ENCODE results near the gene INTS11. TPM values are rescaled to one million over a fixed set of nuclear protein-coding genes. Genes with fewer than 3 reads are reported as not detected.

INTS11 gene
- total RNA-seq, 1 experiment from 2014 or later: 161 TPM

- H4K20me1 ChIP-seq (ENCODE audit: insufficient read depth): no peaks in the 10 kb centered on the region
Observed at GRCh38 chr1:1348420-1349255, 24.2 kb upstream of the INTS11 start.

GRCh38 chr1:1347663-1348419 lies 23.4 kb upstream of the INTS11 start:
- intact Hi-C loops (cut with micrococcal nuclease): loop anchor here (5.0 to 10.0 kb wide), 3 partner anchors 41 to 276 kb away; partner anchors contain the start of genes ACAP3, MIB2, PUSL1 and RNF223
- no peaks in the 10 kb centered on the region for H3K36me3 ChIP-seq (ENCODE audit: control insufficient read depth in 1 of 2, insufficient read depth in 2 of 2, low read length in 2 of 2)
- ChIA-PET POLR2A (interaction anchor here (0.6 to 1.2 kb wide), 5 partner anchors 10 to 405 kb away, joined by 3 to 4 read pairs (median 4); partner anchors contain the start of gene AURKAIP1), CTCF (interaction anchor here (1.3 kb wide), 1 partner anchor 56 kb away, joined by 3 read pairs; no protein-coding TSS in a partner anchor), RAD21 (ENCODE audit: low non-redundant PET in 1 of 2, low total read pairs in 2 of 2, uncharacterized antibody in 2 of 2, unreplicated experiment in 2 of 2) (interaction anchor here in 1 of 2 experiments (1.0 to 1.3 kb wide), 2 partner anchors 27 to 56 kb away, joined by 3 read pairs; partner anchors contain the start of gene AURKAIP1)
- peaks cover 43 to 67% of the 10 kb centered on the region in 2 experiments for H3K4me1 ChIP-seq (ENCODE audit: control insufficient read depth in 1 of 2, insufficient read depth in 2 of 2, low read length in 2 of 2)
- H3K9me3 ChIP-seq (ENCODE audit: control insufficient read depth in 1 of 2, insufficient read depth in 1 of 2, low read depth in 1 of 2, low read length in 2 of 2): no peaks in the 10 kb centered on the region
- H3K9ac ChIP-seq (ENCODE audit: low read length): peak overlapping the region; percentile 76
- H4K20me1 ChIP-seq (ENCODE audit: insufficient read depth): no peaks in the 10 kb centered on the region
- no peaks in the 10 kb centered on the region for H3K27me3 ChIP-seq (ENCODE audit: insufficient read depth, low read length)
- H3K9me2 ChIP-seq (ENCODE audit: insufficient read depth): no peaks in the 10 kb centered on the region
- no peak overlapping the region for H2AFZ ChIP-seq (ENCODE audit: low read depth, low read length, poor library complexity, severe bottlenecking)
- peaks cover 58% of the 10 kb centered on the region for H3K79me2 ChIP-seq (ENCODE audit: insufficient read depth, low read length)
- no TSS peak for BruUV-seq (replicated peaks)
- peak overlapping the region; percentile 80 to 87 for H3K4me3 ChIP-seq (replicated peaks in 1 of 2; ENCODE audit: low read depth in 1 of 2, low read length in 2 of 2)
- ATAC-seq: peak; percentile 44
- peak overlapping the region; percentile 96 for H3K4me2 ChIP-seq (ENCODE audit: low read length)
- peak; percentile 54 for DNase-seq (ENCODE audit: low read depth, low spot score)
- H3K27ac ChIP-seq (ENCODE audit: low read depth, low read length): peak overlapping the region; percentile 100
- no peak for TF ChIP-seq CTCF (IDR thresholded peaks at IDR 0.05 in 2 of 3, conservative IDR thresholded peaks at IDR 0.05 in 1 of 3; ENCODE audit: borderline replicate concordance in 1 of 3, insufficient read depth in 1 of 3, low read depth in 2 of 3, low read length in 2 of 3)
- TF ChIP-seq ZBTB33 (IDR thresholded peaks at IDR 0.05; ENCODE audit: extremely low read depth, insufficient replicate concordance, low read length): peak; percentile 20
- TF ChIP-seq SRF (IDR thresholded peaks at IDR 0.05; ENCODE audit: low read depth): no peak
- TF ChIP-seq CEBPB (IDR thresholded peaks at IDR 0.05; ENCODE audit: low read depth): no peak

More at GRCh38 chr1:1348420-1349255, 24.2 kb upstream of the INTS11 start:
- CTCF ChIA-PET: interaction anchor here (1.3 kb wide), 1 partner anchor 57 kb away, joined by 3 read pairs; no protein-coding TSS in a partner anchor
- RAD21 ChIA-PET (ENCODE audit: low non-redundant PET in 1 of 2, low total read pairs in 2 of 2, uncharacterized antibody in 2 of 2, unreplicated experiment in 2 of 2): interaction anchor here in 1 of 2 experiments (1.0 to 1.3 kb wide), 2 partner anchors 26 to 57 kb away, joined by 3 read pairs; partner anchors contain the start of gene AURKAIP1
- H3K9me2 ChIP-seq (ENCODE audit: insufficient read depth): no peaks in the 10 kb centered on the region
- no peak overlapping the region for H2AFZ ChIP-seq (ENCODE audit: low read depth, low read length, poor library complexity, severe bottlenecking)
- POLR2A ChIA-PET: interaction anchor here (0.6 to 1.2 kb wide), 4 partner anchors 11 to 69 kb away, joined by 3 to 4 read pairs (median 4); partner anchors contain the start of gene AURKAIP1
- peak overlapping the region; percentile 96 for H3K4me2 ChIP-seq (ENCODE audit: low read length)
- H3K4me3 ChIP-seq (replicated peaks in 1 of 2; ENCODE audit: low read depth in 1 of 2, low read length in 2 of 2): peak overlapping the region; percentile 80 to 87
- H3K9ac ChIP-seq (ENCODE audit: low read length): peak overlapping the region; percentile 76
- ATAC-seq (no peak; the same call in 1 of the 2 replicates), DNase-seq (ENCODE audit: low read depth, low spot score) (no peak)
- peaks cover 50% of the 10 kb centered on the region for H3K79me2 ChIP-seq (ENCODE audit: insufficient read depth, low read length)
- peak overlapping the region; percentile 100 for H3K27ac ChIP-seq (ENCODE audit: low read depth, low read length)
- intact Hi-C loops (cut with micrococcal nuclease): loop anchor here (5.0 to 10.0 kb wide), 3 partner anchors 41 to 276 kb away; partner anchors contain the start of genes ACAP3, MIB2, PUSL1 and RNF223
- TF ChIP-seq POLR2A (IDR thresholded peaks at IDR 0.05; ENCODE audit: borderline replicate concordance, extremely low read depth, insufficient read depth, insufficient read length) (peak; percentile 3), EGR1 (IDR thresholded peaks at IDR 0.05; ENCODE audit: low read depth) (no peak)
- no peaks in the 10 kb centered on the region for H3K27me3 ChIP-seq (ENCODE audit: insufficient read depth, low read length)
- no peaks in the 10 kb centered on the region for H3K9me3 ChIP-seq (ENCODE audit: control insufficient read depth in 1 of 2, insufficient read depth in 1 of 2, low read depth in 1 of 2, low read length in 2 of 2)
- peaks cover 45 to 67% of the 10 kb centered on the region in 2 experiments for H3K4me1 ChIP-seq (ENCODE audit: control insufficient read depth in 1 of 2, insufficient read depth in 2 of 2, low read length in 2 of 2)
- no TSS peak for BruUV-seq (replicated peaks)
- no peaks in the 10 kb centered on the region for H3K36me3 ChIP-seq (ENCODE audit: control insufficient read depth in 1 of 2, insufficient read depth in 2 of 2, low read length in 2 of 2)

Data from HCT116 (cell line).